Natural killer cell (primary cell): ENCODE measurements around the gene HEXIM1. TPM values are rescaled to one million over a fixed set of nuclear protein-coding genes. Genes with fewer than 3 reads are reported as not detected.

Experiments
- ATAC-seq, 3 donors: fragments of 150-1000 bp in 2 of 3; fragments of 200-7000 bp in 1 of 3; cut with Tn5 transposase; 1 replicate in 1 of 3; 2 replicates in 2 of 3; pipeline ENCODE4 v1.10.0; 2021; ENCODE audit warnings: mild to moderate bottlenecking in 2 of 3, moderate library complexity in 2 of 3
- DNase-seq, 2 donors: peaks; one replicate each; pipeline versions ENCODE4 v3.0.0 to v3.0.0-alpha.2; 2013 to 2021; ENCODE audit warnings: mixed read lengths in 1 of 2
- H3K27ac ChIP-seq: one replicate; pipeline ENCODE4 v1.5.1; 2013; ENCODE audit warnings: mild to moderate bottlenecking, low read length
- H3K27me3 ChIP-seq: one replicate; pipeline ENCODE4 v1.6.1; 2013; ENCODE audit warnings: low read length; ENCODE audit not compliant: control insufficient read depth, insufficient read depth
- H3K36me3 ChIP-seq: one replicate; pipeline ENCODE4 v1.6.1; 2013; ENCODE audit warnings: low read length; ENCODE audit not compliant: control insufficient read depth, insufficient read depth
- H3K4me1 ChIP-seq: one replicate; pipeline ENCODE4 v1.6.1; 2013; ENCODE audit warnings: low read length; ENCODE audit not compliant: control insufficient read depth, insufficient read depth
- H3K4me3 ChIP-seq: one replicate; pipeline ENCODE4 v1.5.1; 2013; ENCODE audit warnings: low read length
- H3K9me3 ChIP-seq: one replicate; pipeline ENCODE4 v1.6.1; 2013; ENCODE audit warnings: low read length; ENCODE audit not compliant: control insufficient read depth, insufficient read depth
- H3K27ac Mint-ChIP-seq, 2 donors: one replicate each; pipeline ENCODE4 v1.8.0; 2022; ENCODE audit warnings: mild to moderate bottlenecking in 2 of 2, mixed read lengths in 2 of 2, moderate library complexity in 1 of 2
- H3K27me3 Mint-ChIP-seq, 2 donors: one replicate each; pipeline ENCODE4 v1.8.0; 2022; ENCODE audit warnings: low read depth in 2 of 2, mixed read lengths in 2 of 2
- H3K36me3 Mint-ChIP-seq: one replicate; pipeline ENCODE4 v1.8.0; 2022; ENCODE audit warnings: mixed read lengths
- H3K4me1 Mint-ChIP-seq, 2 donors: one replicate each; pipeline ENCODE4 v1.8.0; 2022; ENCODE audit warnings: mixed read lengths in 2 of 2
- H3K4me3 Mint-ChIP-seq: one replicate; pipeline ENCODE4 v1.8.0; 2022; ENCODE audit warnings: mild to moderate bottlenecking, moderate library complexity, mixed read lengths
- H3K9me3 Mint-ChIP-seq, 2 donors: one replicate each; pipeline ENCODE4 v1.8.0; 2022; ENCODE audit warnings: mixed read lengths in 2 of 2
- WGBS: methylation state at CpG from one replicate; pipeline ENCODE4 v1.1.7; 2013; ENCODE audit warnings: missing lambda C conversion rate; ENCODE audit not compliant: insufficient coverage; 5-methylcytosine and 5-hydroxymethylcytosine counted together
- intact Hi-C: fragments of 100-400 bp; cut with micrococcal nuclease; formaldehyde crosslinking; loops from one replicate; pipeline ENCODE4 v1.14.2; 2022
- total RNA-seq, 4 donors: library from RNA; stranded (reverse); fragments of 120-200 nt in 1 of 4; gene quantifications; one replicate each; pipeline versions ENCODE4 v1.2.3 to v1.2.4, GENCODE V29; 2013 to 2022
- TF ChIP-seq, protein P1 (sequence below): fragments of 200-600 bp; IDR thresholded peaks from one replicate; pipeline ENCODE4 v1.8.0; 2022; ENCODE audit warnings: antibody characterized with exemption

Gene HEXIM1
- total RNA-seq, 3 donors from 2014 or later (not counting 1 experiment from before 2014, with no cell fraction given) = 64.9 to 80.7 (median 79.8) TPM

DNA sequence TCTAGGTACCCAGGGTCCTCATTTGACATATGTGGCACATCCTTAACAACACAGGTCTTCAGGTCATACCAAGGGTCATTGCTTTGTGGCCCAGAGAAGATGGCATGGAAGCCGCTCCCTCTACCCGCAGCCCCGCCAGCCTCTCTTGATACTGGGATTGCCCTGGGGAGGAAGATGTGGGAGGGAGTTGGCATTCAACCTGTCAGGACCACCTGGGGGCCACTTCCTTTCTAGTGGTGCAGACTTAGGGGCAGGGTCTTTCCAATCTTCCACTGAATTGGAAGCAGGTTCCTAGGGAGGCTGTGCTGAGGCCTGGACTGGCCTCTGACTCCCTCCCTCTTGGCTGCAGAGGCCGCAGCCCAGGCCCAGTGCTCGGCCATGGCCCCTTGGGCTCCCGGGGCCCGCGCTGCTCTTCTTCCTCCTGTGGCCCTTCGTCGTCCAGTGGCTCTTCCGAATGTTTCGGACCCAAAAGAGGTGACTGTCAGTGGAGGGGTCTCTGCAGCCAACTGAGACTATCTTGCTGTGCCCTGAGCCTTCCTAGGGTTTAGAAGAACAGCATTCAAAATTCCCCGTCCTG is 5.1 kb upstream of the HEXIM1 start:
- Mint-ChIP-seq H3K27ac (peak overlapping the region in 1 of 2 donors; percentile 98), H3K9me3 (no peaks in the 10 kb centered on the region), H3K4me1 (peaks cover 24 to 43% of the 10 kb centered on the region in 2 donors), H3K27me3 (no peaks in the 10 kb centered on the region), H3K4me3 (no peak overlapping the region), H3K36me3 (peaks cover 6% of the 10 kb centered on the region)
- 89% methylated on average over 13 of the region's 13 CpGs for WGBS
- ATAC-seq (no peak), DNase-seq (no peak)
- TF ChIP-seq, protein P1, sequence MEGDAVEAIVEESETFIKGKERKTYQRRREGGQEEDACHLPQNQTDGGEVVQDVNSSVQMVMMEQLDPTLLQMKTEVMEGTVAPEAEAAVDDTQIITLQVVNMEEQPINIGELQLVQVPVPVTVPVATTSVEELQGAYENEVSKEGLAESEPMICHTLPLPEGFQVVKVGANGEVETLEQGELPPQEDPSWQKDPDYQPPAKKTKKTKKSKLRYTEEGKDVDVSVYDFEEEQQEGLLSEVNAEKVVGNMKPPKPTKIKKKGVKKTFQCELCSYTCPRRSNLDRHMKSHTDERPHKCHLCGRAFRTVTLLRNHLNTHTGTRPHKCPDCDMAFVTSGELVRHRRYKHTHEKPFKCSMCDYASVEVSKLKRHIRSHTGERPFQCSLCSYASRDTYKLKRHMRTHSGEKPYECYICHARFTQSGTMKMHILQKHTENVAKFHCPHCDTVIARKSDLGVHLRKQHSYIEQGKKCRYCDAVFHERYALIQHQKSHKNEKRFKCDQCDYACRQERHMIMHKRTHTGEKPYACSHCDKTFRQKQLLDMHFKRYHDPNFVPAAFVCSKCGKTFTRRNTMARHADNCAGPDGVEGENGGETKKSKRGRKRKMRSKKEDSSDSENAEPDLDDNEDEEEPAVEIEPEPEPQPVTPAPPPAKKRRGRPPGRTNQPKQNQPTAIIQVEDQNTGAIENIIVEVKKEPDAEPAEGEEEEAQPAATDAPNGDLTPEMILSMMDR = no peak
- Histone ChIP-seq H3K4me1 (peaks cover 38% of the 10 kb centered on the region), H3K4me3 (no peak overlapping the region), H3K27me3 (no peaks in the 10 kb centered on the region), H3K9me3 (no peaks in the 10 kb centered on the region), H3K27ac (no peak overlapping the region), H3K36me3 (no peaks in the 10 kb centered on the region)
- intact Hi-C loops = loop anchor here (10.0 kb wide), 1 partner anchor 1052 kb away; the partner anchor contains the start of gene KANSL1

GRCh38 chr17:45143767-45144198 is 4.5 kb upstream of the HEXIM1 start:
- H3K4me1 Mint-ChIP-seq = peaks cover 30 to 49% of the 10 kb centered on the region in 2 donors
- peak overlapping the region; percentile 33 for H3K4me3 ChIP-seq
- H3K9me3 Mint-ChIP-seq = no peaks in the 10 kb centered on the region
- TF ChIP-seq, protein P1 = no peak
- intact Hi-C loops = loop anchor here (10.0 kb wide), 1 partner anchor 1051 kb away; the partner anchor contains the start of gene KANSL1
- H3K4me1 ChIP-seq = peaks cover 41% of the 10 kb centered on the region
- H3K27me3 Mint-ChIP-seq = no peaks in the 10 kb centered on the region
- no peaks in the 10 kb centered on the region for H3K36me3 ChIP-seq
- peak in 1 of 2 donors; percentile 49 for DNase-seq
- H3K36me3 Mint-ChIP-seq = peaks cover 6% of the 10 kb centered on the region
- H3K27me3 ChIP-seq = no peaks in the 10 kb centered on the region
- H3K4me3 Mint-ChIP-seq = peak overlapping the region; percentile 81
- H3K27ac ChIP-seq = peak overlapping the region; percentile 47
- no peak for ATAC-seq
- WGBS = 10% methylated on average over 21 of the region's 21 CpGs
- no peaks in the 10 kb centered on the region for H3K9me3 ChIP-seq
- peak overlapping the region in 1 of 2 donors; percentile 98 for H3K27ac Mint-ChIP-seq

DNA sequence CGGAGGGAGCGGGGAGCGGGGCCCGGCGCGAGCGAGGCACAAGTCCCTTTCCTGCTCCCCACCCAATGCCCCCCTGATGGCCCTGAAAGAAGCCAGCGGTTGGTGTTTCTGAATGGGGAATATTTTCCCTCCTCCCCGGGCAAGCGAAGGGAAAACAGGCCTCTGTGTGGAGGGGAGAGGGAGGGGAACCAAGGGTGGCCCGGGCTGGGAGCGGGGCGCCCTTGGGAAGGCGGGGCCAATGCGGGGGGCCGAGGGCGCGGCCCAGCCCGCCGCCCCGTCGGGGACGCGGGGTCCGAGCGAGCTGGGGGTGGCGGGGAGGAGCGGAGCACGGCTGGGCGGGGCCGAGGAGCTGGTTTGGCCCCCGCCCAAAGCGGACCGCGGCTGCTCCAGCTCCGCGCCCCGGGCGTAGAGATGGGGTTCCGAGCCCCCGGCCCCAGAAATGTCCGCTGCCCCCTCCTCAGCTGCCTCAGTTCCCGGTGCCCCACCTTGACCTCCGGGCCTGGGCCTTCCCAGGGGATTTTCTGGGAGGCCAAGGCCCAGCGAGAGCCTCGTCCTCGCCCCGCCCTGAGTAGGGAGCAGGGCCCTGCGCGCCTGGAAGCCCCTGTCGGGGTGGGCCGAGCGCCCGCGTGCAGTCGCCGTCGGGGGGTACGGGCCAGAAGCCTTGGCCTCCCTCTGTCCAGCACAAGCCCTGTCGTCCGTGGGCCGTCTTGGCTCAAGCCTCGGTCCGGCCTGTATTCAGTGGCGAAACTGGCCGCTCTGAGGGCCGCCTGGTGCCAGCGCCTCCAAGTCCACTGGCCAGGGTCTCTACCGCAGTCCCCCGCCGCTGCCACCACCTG is 3.9 kb upstream of the HEXIM1 start:
- peak overlapping the region; percentile 47 for H3K27ac ChIP-seq
- H3K27me3 Mint-ChIP-seq = no peaks in the 10 kb centered on the region
- no peaks in the 10 kb centered on the region for H3K9me3 ChIP-seq
- TF ChIP-seq, protein P1 = no peak
- 25% methylated on average over 71 of the region's 71 CpGs for WGBS
- peak overlapping the region; percentile 100 for H3K4me3 Mint-ChIP-seq
- no peaks in the 10 kb centered on the region for H3K9me3 Mint-ChIP-seq
- no peaks in the 10 kb centered on the region for H3K27me3 ChIP-seq
- H3K27ac Mint-ChIP-seq = peak overlapping the region in 1 of 2 donors; percentile 98
- ATAC-seq (no peak), DNase-seq (no peak)
- intact Hi-C loops = loop anchor here (5.0 to 10.0 kb wide), 2 partner anchors 173 to 1050 kb away; partner anchors contain the start of genes KANSL1 and MAP3K14
- peaks cover 6% of the 10 kb centered on the region for H3K36me3 Mint-ChIP-seq
- H3K4me1 Mint-ChIP-seq = peaks cover 37 to 55% of the 10 kb centered on the region in 2 donors
- H3K4me3 ChIP-seq = peak overlapping the region; percentile 33
- no peaks in the 10 kb centered on the region for H3K36me3 ChIP-seq
- H3K4me1 ChIP-seq = peaks cover 42% of the 10 kb centered on the region
